PC-3 (cell line): ENCODE measurements around the gene XAF1. TPM values are rescaled to one million over a fixed set of nuclear protein-coding genes. Genes with fewer than 3 reads are reported as not detected.
A peak's percentile ranks its signal among the peaks of the same experiment; 100 is the strongest.

Experiments
- ATAC-seq: fragments of 200-7000 bp; cut with Tn5 transposase; 2 replicates; pipeline ENCODE4 v1.9.1; 2020; ENCODE audit warnings: mild to moderate bottlenecking, moderate library complexity
- BruUV-seq: library from RNA; stranded (reverse); fragments of 400-500 nt; replicated peaks from 2 replicates; lab custom pipeline; 2021; lab: Mats Ljungman, UMichigan
- CTCF ChIA-PET: fragments of 300-600 bp; sonication (Branson Sonifier 250); formaldehyde crosslinking; loops from one replicate; lab custom pipeline; 2022; ENCODE audit warnings: antibody characterized with exemption; lab: Charles Lee
- POLR2A ChIA-PET: fragments of 300-600 bp; sonication (Branson Sonifier 250); formaldehyde crosslinking; loops from one replicate; lab custom pipeline; 2022; ENCODE audit warnings: antibody characterized with exemption; ENCODE audit not compliant: unreplicated experiment; lab: Charles Lee
- DNase-seq: peaks from one replicate; pipeline ENCODE4 v3.0.0-alpha.2; 2015
- H2AFZ ChIP-seq: fragments of 300-600 bp; sonication (generic); 2 replicates; pipeline ENCODE4 v1.6.0; 2016; ENCODE audit warnings: antibody characterized with exemption, low read length
- H3F3A ChIP-seq: fragments of 300-600 bp; sonication (generic); one replicate; pipeline ENCODE4 v1.6.0; 2017; ENCODE audit warnings: antibody characterized with exemption, low read length, control low read depth, mild to moderate bottlenecking; ENCODE audit not compliant: unreplicated experiment
- H3K27ac ChIP-seq: fragments of 300-600 bp; sonication (generic); 2 replicates; pipeline ENCODE4 v1.5.1; 2016; ENCODE audit warnings: mild to moderate bottlenecking, low read length
- H3K27me3 ChIP-seq: fragments of 300-600 bp; sonication (generic); 2 replicates; pipeline ENCODE4 v1.6.1; 2016; ENCODE audit warnings: low read length, mixed read lengths
- H3K36me3 ChIP-seq: fragments of 300-600 bp; sonication (generic); 2 replicates; pipeline ENCODE4 v1.6.1; 2016; ENCODE audit warnings: low read depth, mixed run types, low read length, mixed read lengths
- H3K4me1 ChIP-seq: fragments of 300-600 bp; sonication (generic); 2 replicates; pipeline ENCODE4 v1.5.1; 2016; ENCODE audit warnings: low read length; ENCODE audit not compliant: insufficient read depth
- H3K4me2 ChIP-seq: fragments of 300-600 bp; sonication (generic); 2 replicates; pipeline ENCODE4 v1.6.0; 2016; ENCODE audit warnings: low read length
- H3K4me3 ChIP-seq: fragments of 300-600 bp; sonication (generic); 2 replicates; pipeline ENCODE4 v1.5.1; 2016; ENCODE audit warnings: mild to moderate bottlenecking, low read length, mixed read lengths
- H3K79me2 ChIP-seq: fragments of 300-600 bp; sonication (generic); 2 replicates; pipeline ENCODE4 v1.6.1; 2017; ENCODE audit warnings: low read length, mixed read lengths
- H3K9ac ChIP-seq: fragments of 300-600 bp; sonication (generic); 2 replicates; pipeline ENCODE4 v1.6.0; 2016; ENCODE audit warnings: mild to moderate bottlenecking, low read length
- H3K9me2 ChIP-seq: fragments of 300-600 bp; sonication (generic); replicated peaks from 2 replicates; pipeline ENCODE4 v1.6.1; 2016; ENCODE audit warnings: mixed run types, low read length, mixed read lengths
- H3K9me3 ChIP-seq: fragments of 300-600 bp; sonication (generic); 2 replicates; pipeline ENCODE4 v1.6.1; 2016; ENCODE audit warnings: low read length, mixed read lengths
- H4K20me1 ChIP-seq: fragments of 300-600 bp; sonication (generic); 2 replicates; pipeline ENCODE4 v1.6.1; 2016; ENCODE audit warnings: low read length, mixed read lengths
- CTCF ChIP-seq: fragments of 300-600 bp; sonication (generic); conservative IDR thresholded peaks from 2 replicates; pipeline ENCODE4 v1.5.1; 2017; ENCODE audit warnings: antibody characterized with exemption, low read depth, mild to moderate bottlenecking, low read length
- EZH2 ChIP-seq: fragments of 300-600 bp; sonication (generic); IDR thresholded peaks from one replicate; pipeline ENCODE4 v1.6.1; 2017; ENCODE audit warnings: antibody characterized with exemption, mild to moderate bottlenecking, low read length; ENCODE audit not compliant: unreplicated experiment
- EZH2phosphoT487 ChIP-seq: fragments of 300-600 bp; sonication (generic); IDR thresholded peaks from 2 replicates; pipeline ENCODE4 v1.6.1; 2018; ENCODE audit warnings: mild to moderate bottlenecking, antibody characterized with exemption, low read length, borderline replicate concordance
- intact Hi-C: fragments of 100-400 bp; cut with micrococcal nuclease; formaldehyde crosslinking; loops from 2 replicates; pipeline ENCODE4 v1.9.0; 2023
- total RNA-seq: library from RNA; depleted of rRNA; stranded (reverse); fragments of >200 nt; gene quantifications from 2 replicates; pipeline ENCODE4 v1.2.3, GENCODE V29; 2014

Gene XAF1
- total RNA-seq, 1 experiment from 2014 or later = not detected

GRCh38 chr17:6749519-6749918, 6.3 kb upstream of the XAF1 start:
- Histone ChIP-seq H3F3A (no peaks in the 10 kb centered on the region), H3K27ac (no peak overlapping the region), H3K9me3 (no peaks in the 10 kb centered on the region), H3K36me3 (no peaks in the 10 kb centered on the region), H3K9me2 (no peaks in the 10 kb centered on the region), H4K20me1 (no peaks in the 10 kb centered on the region), H3K9ac (no peak overlapping the region), H3K27me3 (no peaks in the 10 kb centered on the region), H2AFZ (no peak overlapping the region), H3K4me2 (no peak overlapping the region), H3K4me1 (peaks cover 21% of the 10 kb centered on the region), H3K79me2 (no peaks in the 10 kb centered on the region), H3K4me3 (no peak overlapping the region)
- TF ChIP-seq CTCF (0 out of 2 replicates have a peak, but pooled peaks have one; percentile 29), EZH2 (no peak)
- DNase-seq (no peak), ATAC-seq (no peak)
- BruUV-seq = no TSS peak
- POLR2A ChIA-PET = no interaction called here
- intact Hi-C loops = no loop called here
- CTCF ChIA-PET = no interaction called here

- H4K20me1 ChIP-seq = no peaks in the 10 kb centered on the region
- peak overlapping the region; percentile 52 for H3K4me2 ChIP-seq
- ATAC-seq (peak; percentile 73), DNase-seq (peak; percentile 75)
- no peaks in the 10 kb centered on the region for H3K9me2 ChIP-seq
- H3K27ac ChIP-seq = peak overlapping the region; percentile 80
- no peak overlapping the region for H3K4me3 ChIP-seq
- H3F3A ChIP-seq = no peaks in the 10 kb centered on the region
- ChIA-PET POLR2A (no interaction called here), CTCF (no interaction called here)
- H2AFZ ChIP-seq = peak overlapping the region; percentile 52
- H3K4me1 ChIP-seq = peaks cover 21% of the 10 kb centered on the region
- H3K9ac ChIP-seq = peak overlapping the region; percentile 32; the same call in 1 of the 2 replicates
- H3K79me2 ChIP-seq = no peaks in the 10 kb centered on the region
- no peaks in the 10 kb centered on the region for H3K27me3 ChIP-seq
- BruUV-seq = no TSS peak
- no peaks in the 10 kb centered on the region for H3K9me3 ChIP-seq
- TF ChIP-seq CTCF (no peak), EZH2phosphoT487 (no peak)
- H3K36me3 ChIP-seq = no peaks in the 10 kb centered on the region
- intact Hi-C loops = no loop called here
Observed at GRCh38 chr17:6752068-6752909, 3.6 kb upstream of the XAF1 start.

- no peak overlapping the region for H3K4me3 ChIP-seq
- H3K9me2 ChIP-seq = no peaks in the 10 kb centered on the region
- BruUV-seq = no TSS peak
- ChIA-PET POLR2A (no interaction called here), CTCF (no interaction called here)
- peaks cover 21% of the 10 kb centered on the region for H3K4me1 ChIP-seq
- H4K20me1 ChIP-seq = no peaks in the 10 kb centered on the region
- peak overlapping the region; percentile 52 for H3K4me2 ChIP-seq
- no peaks in the 10 kb centered on the region for H3K36me3 ChIP-seq
- H3K79me2 ChIP-seq = no peaks in the 10 kb centered on the region
- no peaks in the 10 kb centered on the region for H3K27me3 ChIP-seq
- H3F3A ChIP-seq = no peaks in the 10 kb centered on the region
- DNase-seq (peak; percentile 44), ATAC-seq (peak; percentile 75)
- intact Hi-C loops = no loop called here
- peak overlapping the region; percentile 52 for H2AFZ ChIP-seq
- no peak for TF ChIP-seq EZH2
- no peak for TF ChIP-seq CTCF
- no peak for TF ChIP-seq EZH2phosphoT487
- no peaks in the 10 kb centered on the region for H3K9me3 ChIP-seq
- H3K9ac ChIP-seq = peak overlapping the region; percentile 32; the same call in 1 of the 2 replicates
- peak overlapping the region; percentile 80 for H3K27ac ChIP-seq
Observed at GRCh38 chr17:6753006-6753445, 2.8 kb upstream of the XAF1 start.
